Daoy (cell line): Measurements from ENCODE around the gene PSAT1. TPM values are rescaled to one million over a fixed set of nuclear protein-coding genes. Genes with fewer than 3 reads are reported as not detected.
"Not testable (repeated sequence)": the region's sequence is repeated elsewhere in the genome, so short reads cannot be mapped to it uniquely, and the experiment has no call there.

Source experiments
- DNase-seq: peaks from one replicate; pipeline ENCODE4 v3.0.0-alpha.2; 2015; ENCODE audit warnings: low read depth
- total RNA-seq: library from RNA; depleted of rRNA; stranded (reverse); fragments of >200 nt; shearing (Covaris generic); gene quantifications from 2 replicates; pipeline ENCODE4 v1.2.3, GENCODE V29; 2014; rRNA removed

PSAT1 gene
- 87.7 and 89.4 TPM in 2 replicates for total RNA-seq

GRCh38 chr9:78296893-78297671 is at the start of gene PSAT1:
PSAT1 (plus strand) TSS chr9:78297125; CDS start chr9:78297211, 86 bp downstream.
- DNase-seq, result peak; percentile 99

GRCh38 chr9:78248635-78249034 is 48.3 kb upstream of the PSAT1 start:
- DNase-seq, result no peak

- no peak for DNase-seq
These were observed 47.4 kb upstream of the PSAT1 start for GRCh38 chr9:78249542-78249941.

GRCh38 chr9:78252616-78253015 is 44.3 kb upstream of the PSAT1 start:
- no peak for DNase-seq

- no peak for DNase-seq
These were observed 43.6 kb upstream of the PSAT1 start for GRCh38 chr9:78253285-78253684.

- no peak for DNase-seq
These were observed 35.4 kb upstream of the PSAT1 start for GRCh38 chr9:78261403-78262001.

GRCh38 chr9:78262655-78263054 is 34.3 kb upstream of the PSAT1 start:
- no peak for DNase-seq

GRCh38 chr9:78267889-78268288 is 29.0 kb upstream of the PSAT1 start:
- DNase-seq, result no peak

GRCh38 chr9:78269784-78270183 is 27.1 kb upstream of the PSAT1 start:
- no peak for DNase-seq

- DNase-seq, result no peak
These were observed 24.6 kb upstream of the PSAT1 start for GRCh38 chr9:78272307-78272706.

GRCh38 chr9:78273761-78274160 is 23.2 kb upstream of the PSAT1 start:
- no peak for DNase-seq

- DNase-seq, result no peak
These were observed 18.6 kb upstream of the PSAT1 start for GRCh38 chr9:78278177-78278777.

- no peak for DNase-seq
These were observed 18.1 kb upstream of the PSAT1 start for GRCh38 chr9:78278801-78279200.

- no peak for DNase-seq
These were observed 15.8 kb upstream of the PSAT1 start for GRCh38 chr9:78280982-78281668.

GRCh38 chr9:78284181-78284580 is 12.7 kb upstream of the PSAT1 start:
- not testable (repeated sequence) for DNase-seq

GRCh38 chr9:78286125-78286524 is 10.8 kb upstream of the PSAT1 start:
- DNase-seq, result no peak

- no peak for DNase-seq
These were observed 10.0 kb upstream of the PSAT1 start for GRCh38 chr9:78286946-78287388.

- DNase-seq, result no peak
These were observed 8.6 kb upstream of the PSAT1 start for GRCh38 chr9:78288214-78288892.

- DNase-seq, result no peak
These were observed 7.5 kb upstream of the PSAT1 start for GRCh38 chr9:78289474-78289873.

- DNase-seq, result no peak
These were observed 5.5 kb upstream of the PSAT1 start for GRCh38 chr9:78291240-78291925.

- no peak for DNase-seq
These were observed 4.9 kb upstream of the PSAT1 start for GRCh38 chr9:78292026-78292425.
